NCI-H1930 (cell line): ENCODE measurements around the gene DACT2.
"Not testable (repeated sequence)": the region's sequence is repeated elsewhere in the genome, so short reads cannot be mapped to it uniquely, and the experiment has no call there.

Experiments used
- DNase-seq, 2 experiments: peaks; one replicate each; lab custom pipeline; 2025; lab: John Stamatoyannopoulos, UW

The DACT2 gene

GRCh38 chr6:168319279-168320111, at the start of gene DACT2:
Gene DACT2 (minus strand): TSS chr6:168319777. CDS start chr6:168319633, 144 bp downstream.
- no peak for DNase-seq

- no peak for DNase-seq
These were observed 49.4 kb upstream of the DACT2 start for GRCh38 chr6:168368936-168369335.

DNA sequence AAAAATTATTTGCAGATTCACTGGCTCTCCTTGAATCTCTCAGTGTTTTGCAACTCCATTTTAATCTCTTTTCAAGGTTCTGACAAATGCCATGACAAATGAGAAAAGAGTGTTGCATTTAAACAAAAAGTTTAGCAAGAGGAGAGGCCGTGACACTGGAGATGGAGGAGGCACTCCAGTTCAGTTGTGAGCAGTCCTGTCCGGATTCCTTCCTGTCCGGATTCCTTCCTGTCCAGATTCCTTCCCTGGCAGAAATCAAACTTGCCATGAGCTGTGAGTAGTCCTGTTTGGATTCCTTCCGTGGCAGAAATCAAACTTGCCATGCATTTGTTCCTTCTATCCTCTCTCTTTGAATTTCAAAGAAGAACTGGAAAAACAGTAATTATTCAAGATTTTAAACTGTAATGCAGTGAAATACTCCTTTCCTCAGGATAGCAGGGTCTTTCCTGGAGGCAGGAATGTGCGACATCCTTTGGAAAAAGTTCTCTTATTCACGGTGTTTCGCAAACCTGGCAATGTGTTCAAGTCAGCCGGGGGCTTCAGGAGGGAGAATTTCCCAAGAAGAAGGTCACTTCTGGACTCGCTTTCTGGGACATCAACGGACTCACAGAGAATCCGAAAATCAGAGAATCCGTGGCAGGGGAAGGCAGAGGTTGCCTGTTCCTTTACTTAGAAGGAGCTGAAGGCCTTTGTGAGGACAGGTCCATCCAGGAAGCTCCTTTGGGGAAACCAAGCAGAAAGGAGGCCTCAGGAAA, 48.7 kb upstream of the DACT2 start:
- DNase-seq, result no peak

- DNase-seq, result no peak
These were observed 47.7 kb upstream of the DACT2 start for GRCh38 chr6:168367285-168367751.

GRCh38 chr6:168366473-168366872, 46.9 kb upstream of the DACT2 start:
- DNase-seq, result no peak

DNA sequence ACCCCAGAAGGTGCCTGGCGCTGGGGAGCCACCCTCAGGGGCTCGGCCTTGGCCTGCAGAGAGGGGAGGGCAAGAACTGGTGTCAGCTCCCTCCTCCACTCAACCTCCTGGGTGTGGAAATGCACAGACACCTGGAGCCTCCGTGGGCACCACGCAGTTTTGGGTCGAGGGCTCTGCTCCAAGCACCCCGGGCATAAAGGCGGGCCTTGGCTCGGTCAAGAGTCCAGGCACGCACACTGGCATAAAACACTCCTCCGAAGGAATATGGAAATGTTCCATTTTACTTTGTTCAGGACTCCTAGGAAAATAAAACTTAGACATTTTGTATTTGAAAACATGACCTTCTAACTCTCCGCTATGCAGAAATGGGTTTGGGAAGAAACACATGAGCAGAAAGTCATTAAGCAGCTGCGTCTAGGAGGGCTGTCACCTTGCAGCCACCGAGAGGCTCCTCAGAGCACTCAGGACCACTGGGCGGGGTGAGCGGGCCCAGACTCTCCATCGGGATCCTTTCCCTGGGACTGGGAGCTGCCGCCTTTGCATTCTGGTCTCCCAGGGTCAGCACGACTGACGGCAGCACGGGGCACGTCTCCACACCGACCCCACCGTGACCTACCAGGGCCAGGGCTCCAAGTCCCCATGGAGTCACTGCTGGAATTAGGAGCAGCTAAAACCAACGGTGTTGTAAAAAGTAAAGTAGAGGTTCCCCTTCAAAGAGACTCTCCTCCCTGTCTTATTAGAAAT, 46.0 kb upstream of the DACT2 start:
- DNase-seq, result no peak

GRCh38 chr6:168364793-168365421, 45.3 kb upstream of the DACT2 start:
- no peak for DNase-seq

- DNase-seq, result no peak
These were observed 44.5 kb upstream of the DACT2 start for GRCh38 chr6:168363811-168364792.

DNA sequence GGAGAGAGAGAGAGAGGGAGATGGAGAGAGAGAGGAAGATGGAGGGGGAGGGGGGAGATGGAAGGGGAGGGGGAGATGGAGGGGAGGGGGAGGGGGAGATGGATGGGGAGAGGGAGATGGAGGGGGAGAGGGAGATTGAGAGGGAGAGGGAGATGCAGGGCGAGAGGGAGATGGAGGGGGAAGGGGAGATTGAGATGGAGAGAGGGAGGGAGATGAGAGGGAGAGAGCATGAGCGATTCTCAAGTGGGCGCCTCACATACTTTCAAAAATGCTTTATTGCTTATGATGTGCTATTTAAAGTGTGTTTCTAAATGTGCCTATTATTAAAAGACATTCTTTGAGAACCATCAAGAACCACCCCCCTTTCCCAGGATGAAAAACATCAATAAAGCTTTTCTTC, 43.7 kb upstream of the DACT2 start:
- no peak for DNase-seq

DNA sequence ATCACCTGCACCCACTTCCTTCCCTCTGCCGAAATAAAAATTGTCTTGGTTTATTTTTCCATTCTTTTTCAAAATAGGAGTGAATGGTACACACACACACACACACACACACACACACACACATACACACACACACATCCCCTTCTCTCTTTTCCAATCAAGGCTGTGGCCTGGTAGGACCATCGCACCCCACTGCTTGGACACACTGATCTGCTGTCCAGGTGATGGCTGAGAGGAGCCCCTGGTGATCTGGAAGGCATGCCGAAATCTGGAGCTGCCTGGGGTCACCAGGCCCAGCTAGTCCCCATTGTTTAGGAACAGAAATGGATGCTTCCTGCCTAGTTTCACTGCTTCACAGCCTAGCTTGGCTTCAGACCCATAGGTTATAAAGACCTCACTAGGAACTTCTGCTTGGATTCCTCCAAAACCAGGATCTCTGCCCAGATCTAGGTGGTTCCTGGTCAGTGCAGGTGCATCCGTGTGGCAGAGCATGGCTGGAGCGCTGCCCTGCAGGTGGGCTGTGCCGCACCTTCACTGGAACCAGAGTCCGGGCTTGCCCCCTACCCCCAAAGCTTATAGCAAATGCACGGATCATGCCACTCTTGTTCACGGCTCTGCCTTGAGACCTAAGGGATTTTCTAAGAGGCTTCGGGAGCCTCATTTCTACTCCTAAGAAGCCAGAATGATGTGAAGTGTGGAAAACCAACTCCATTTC, 42.9 kb upstream of the DACT2 start:
- DNase-seq, result no peak

- no peak for DNase-seq
These were observed 42.2 kb upstream of the DACT2 start for GRCh38 chr6:168361766-168362165.

GRCh38 chr6:168359794-168360193, 40.2 kb upstream of the DACT2 start:
- DNase-seq, result no peak

DNA sequence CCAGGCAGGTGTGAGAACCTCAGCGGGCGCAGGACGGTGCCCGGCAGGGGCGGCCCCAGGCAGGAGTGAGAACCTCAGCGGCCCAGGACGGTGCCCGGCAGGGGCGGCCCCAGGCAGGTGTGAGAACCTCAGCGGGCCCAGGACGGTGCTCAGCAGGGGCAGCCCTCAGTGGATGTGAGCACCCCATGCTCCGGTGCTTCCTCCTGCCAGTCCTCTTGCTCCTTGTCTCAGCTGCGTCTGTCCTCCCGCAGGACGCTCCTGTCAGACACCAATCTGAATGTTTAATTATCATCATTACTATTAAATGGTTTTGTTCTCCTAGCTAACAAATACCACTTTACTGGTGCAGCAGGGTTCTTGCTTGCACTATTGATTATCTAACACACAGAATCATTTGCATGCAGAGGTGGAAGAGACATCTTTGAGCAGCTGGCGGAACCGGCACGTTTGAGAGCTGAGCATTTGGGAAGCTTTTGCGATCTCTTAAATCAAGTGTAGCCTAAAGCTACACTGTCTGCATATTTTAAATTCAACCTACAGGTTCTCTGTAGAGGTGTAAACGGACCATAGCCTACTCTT, 39.4 kb upstream of the DACT2 start:
- no peak for DNase-seq

GRCh38 chr6:168356872-168357271, 37.3 kb upstream of the DACT2 start:
- DNase-seq, result not testable (repeated sequence)

GRCh38 chr6:168355716-168356522, 36.3 kb upstream of the DACT2 start:
- no peak for DNase-seq

DNA sequence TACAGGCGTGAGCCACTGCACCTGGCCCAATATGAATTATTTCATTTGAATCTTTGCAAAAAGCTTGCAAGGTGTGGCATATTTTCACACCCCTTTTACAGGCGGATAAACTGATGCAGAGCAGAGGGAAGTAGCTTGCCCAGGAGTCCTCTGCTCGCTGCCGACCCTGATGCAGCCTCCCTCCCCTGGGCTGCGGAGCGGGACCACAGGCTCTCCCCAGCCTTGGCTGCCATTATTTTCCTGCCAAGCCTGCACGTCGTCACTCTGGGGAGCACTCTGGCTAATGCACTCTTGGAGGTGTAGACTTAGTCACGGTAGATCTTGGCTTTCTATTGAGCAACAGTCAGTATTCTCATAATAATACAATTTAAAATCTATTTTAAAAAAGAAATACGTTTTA, 34.8 kb upstream of the DACT2 start:
- DNase-seq, result no peak

- no peak for DNase-seq
These were observed 33.5 kb upstream of the DACT2 start for GRCh38 chr6:168353041-168353440.

DNA sequence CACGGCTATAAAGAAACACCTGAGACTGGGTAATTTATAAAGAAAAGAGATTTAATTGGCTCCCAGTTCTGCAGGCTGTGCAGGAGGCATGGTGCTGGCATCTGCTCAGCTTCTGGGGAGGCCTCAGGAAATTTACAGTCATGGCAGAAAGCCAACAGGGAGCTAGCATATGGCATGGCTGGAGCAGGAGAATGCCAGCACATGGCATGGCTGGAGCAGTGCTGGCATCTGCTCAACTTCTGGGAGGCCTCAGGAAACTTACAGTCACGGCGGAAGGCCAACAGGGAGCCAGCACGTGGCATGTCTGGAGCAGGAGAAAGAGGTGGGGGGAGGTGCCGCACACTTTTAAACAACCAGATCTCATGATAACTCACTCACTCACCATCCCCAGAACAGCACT, 32.5 kb upstream of the DACT2 start:
- no peak for DNase-seq

DNA sequence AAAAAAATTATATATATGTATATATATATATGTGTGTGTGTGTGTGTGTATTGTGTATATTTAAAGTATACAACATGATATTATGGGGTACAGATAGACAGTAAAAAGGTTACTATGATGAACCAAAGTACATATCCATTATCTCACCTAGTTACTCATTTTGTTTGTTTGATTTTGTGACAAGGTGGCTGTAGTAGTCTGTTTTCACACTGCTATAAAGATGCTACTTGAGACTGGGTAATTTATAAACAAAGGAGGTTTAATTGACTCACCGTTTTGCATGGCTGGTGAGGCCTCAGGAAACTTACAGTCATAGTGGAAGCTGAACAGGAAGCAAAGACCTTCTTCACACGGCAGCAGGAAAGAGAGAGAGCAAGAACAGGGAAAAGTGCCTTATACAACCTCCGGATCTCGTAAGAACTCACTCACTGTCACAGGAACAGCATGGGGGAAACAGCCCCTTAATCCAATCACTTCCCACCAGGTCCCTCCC, 30.2 kb upstream of the DACT2 start:
- DNase-seq, result no peak
